CD4-positive, alpha-beta T cell treated with Interleukin-21 for 1 hour (primary cell): ENCODE data around the gene GPN1.
"Not testable (repeated sequence)": the region's sequence is repeated elsewhere in the genome, so short reads cannot be mapped to it uniquely, and the experiment has no call there.

Experiments
- DNase-seq: peaks from one replicate; pipeline ENCODE4 v3.0.0-alpha.2; 2020

The GPN1 gene

DNA sequence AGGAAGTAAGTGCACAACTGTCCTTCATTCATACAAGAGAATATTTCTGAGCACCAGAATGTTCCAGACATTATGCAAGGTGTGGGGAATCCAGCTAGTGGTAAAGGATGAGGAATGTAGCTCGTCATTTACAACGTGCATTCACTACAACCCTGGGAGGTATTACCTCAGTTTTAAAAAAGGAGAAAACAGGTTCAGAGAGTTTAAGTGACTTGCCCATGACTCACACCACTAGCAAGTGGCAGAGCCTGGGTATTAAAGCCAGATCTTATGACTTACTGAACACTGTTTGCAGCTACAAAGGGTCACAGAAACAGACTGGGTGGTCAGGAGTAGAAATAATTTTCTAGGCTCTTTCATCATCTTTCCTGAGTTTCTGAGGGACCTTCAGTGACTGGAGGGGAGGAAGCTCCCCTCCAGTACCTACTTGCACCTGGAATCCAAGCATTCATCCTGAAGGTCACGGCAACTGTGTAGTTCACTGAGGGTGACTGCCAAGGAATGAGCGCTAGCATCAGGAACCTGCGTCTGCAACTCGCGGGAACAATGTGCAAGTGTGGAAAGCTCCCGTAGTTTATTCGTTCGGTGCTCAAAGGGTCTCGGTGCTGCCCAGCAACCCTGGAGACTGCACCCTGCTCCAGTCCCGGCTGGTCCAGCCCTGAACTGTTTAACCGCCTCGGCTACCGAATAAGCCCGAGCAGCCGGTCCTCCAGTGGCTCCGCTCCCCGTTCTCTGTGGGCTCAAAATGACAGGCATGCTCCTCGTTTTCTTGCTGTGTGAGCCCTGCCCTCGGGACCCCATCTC lies 685 bp upstream of the GPN1 start:
- DNase-seq: no peak

DNA sequence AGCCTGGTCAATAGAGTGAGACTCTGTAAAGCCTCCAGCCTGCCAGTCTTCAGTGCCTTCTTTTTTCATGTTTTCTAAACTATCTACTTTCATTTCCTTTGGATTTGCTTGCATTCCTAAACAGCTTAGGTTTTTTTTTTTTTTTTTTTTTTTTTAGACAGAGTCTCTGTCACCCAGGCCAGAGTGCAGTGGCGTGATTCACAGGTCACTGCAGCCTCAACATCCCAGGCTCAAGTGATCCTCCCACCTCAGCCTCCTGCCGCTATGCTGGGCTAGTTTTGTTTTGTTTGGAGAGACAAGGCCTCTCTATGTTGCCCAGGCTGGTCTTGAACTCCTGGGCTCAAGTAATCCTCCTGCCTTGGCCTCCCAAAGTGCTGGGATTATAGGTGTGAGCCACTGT lies 1.4 kb downstream of the GPN1 start:
- not testable (repeated sequence) for DNase-seq

- no peak for DNase-seq
Observed at GRCh38 chr2:27634291-27634690, 5.4 kb downstream of the GPN1 start.

DNA sequence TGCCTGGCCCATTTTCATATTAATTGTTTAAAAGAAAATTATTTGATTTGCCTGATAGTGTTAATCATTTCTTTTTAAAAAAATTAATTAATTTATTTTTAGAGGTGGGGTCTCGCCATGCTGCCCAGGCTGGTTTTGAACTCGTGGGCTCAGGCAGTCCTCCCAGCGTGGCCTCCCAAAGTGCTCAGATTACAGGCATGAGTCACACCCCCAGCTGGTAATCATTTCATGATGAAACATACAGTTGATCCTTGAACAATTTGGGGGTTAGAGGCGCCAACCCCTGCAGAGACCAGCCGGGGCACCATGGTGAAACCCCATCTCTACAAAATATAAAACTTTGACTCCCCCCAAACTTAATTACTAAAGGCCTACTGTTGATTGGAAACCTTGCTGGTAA lies 7.9 kb downstream of the GPN1 start:
- DNase-seq: no peak

- DNase-seq: peak; percentile 9
Observed at GRCh38 chr2:27638037-27638637, 9.3 kb downstream of the GPN1 start.

DNA sequence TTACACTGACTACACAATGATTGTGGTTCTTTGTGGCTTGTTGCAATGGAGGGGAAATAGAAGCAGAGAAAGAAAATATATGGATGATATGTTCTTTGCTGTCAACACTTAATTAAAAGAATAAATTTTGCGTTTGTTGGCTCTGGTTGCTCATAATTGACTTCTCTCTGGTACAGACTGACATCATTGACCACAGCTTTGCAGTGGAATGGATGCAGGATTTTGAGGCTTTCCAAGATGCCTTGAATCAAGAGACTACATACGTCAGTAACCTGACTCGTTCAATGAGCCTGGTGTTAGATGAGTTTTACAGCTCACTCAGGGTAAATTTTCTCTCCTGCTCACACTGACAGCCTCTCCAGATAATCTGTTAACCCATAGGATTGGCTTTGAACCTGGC lies 9.9 kb downstream of the GPN1 start:
- no peak for DNase-seq

DNA sequence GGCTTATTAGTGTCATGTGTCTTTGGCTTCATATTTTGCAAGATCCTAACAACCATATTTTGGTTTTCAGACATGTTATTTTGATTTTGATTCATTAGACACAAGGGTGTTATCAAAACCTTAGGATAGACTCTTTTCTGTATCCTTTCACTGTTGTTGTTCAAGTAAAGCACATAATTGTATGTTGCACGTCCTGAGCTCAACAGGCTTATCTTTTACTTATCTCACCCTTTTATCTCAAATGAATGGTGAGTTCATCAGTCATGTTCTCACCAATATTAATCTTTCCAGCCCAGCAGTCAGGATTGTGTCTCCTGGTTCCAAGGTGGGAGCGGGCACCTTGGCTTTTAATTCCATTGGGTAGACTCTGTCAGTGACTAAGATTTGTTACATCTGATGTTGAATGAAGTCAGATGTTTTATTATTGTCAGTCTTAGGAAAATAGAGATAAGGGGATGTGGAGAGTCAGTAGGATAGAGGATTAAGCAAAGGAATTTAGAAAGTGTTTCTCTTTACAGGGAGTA lies 11.9 kb downstream of the GPN1 start:
- no peak for DNase-seq

GRCh38 chr2:27645197-27645596 lies 16.3 kb downstream of the GPN1 start:
- DNase-seq: no peak

DNA sequence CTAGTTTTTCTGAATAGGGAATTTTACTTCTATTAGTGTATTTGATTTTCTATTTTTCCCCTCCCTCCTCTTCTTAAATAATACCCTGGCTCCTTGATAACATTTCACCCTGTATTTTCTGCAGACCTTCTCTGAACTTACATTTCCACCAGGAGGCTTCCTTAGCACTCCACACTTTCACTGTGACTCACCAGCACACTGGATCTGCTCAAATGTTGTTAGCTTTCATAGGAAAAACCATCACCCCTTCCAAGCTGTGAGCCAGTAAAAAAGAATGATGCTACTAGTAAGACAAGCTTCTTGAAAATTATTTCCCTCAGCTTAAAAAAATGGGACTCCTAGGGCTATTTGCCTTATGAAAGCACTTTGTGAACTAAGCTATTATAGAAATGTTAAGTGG lies 18.4 kb downstream of the GPN1 start:
- DNase-seq: no peak

DNA sequence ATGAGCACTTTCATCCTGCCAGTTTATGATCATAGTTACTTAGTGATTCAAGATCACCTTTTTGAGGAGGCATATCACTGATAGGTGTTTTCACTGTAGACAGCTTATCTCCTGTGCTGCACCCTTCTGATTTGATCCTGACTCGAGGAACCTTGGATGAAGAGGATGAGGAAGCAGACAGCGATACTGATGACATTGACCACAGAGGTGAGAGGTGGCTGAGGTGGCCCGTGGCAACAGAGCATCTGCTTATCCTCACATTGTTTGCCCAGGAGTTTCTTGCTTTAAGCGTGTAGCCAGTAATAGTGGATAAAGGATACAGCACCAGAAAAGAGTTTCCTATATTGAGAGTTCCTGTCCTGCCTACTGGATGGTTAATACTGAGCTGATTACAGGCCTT lies 18.9 kb downstream of the GPN1 start:
- DNase-seq: no peak

DNA sequence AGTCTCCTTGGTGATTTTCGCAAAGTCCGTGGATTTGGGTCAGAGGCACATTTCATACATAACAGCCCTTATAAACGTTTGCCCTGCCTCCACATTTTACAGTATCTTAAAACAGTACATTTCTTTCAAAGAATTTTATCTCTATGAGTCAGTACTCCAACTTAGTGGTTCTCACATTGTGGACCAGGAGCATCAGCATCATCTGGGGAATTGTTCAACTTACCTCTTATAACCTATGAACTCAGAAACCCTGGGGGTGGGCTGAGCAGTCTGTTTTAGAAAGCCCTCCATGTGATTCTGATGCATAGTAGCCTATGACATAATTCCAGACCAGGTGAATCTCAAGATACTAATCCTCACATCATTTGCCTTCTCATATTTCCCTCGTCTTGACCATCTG lies 22.2 kb downstream of the GPN1 start:
- DNase-seq: no peak

DNA sequence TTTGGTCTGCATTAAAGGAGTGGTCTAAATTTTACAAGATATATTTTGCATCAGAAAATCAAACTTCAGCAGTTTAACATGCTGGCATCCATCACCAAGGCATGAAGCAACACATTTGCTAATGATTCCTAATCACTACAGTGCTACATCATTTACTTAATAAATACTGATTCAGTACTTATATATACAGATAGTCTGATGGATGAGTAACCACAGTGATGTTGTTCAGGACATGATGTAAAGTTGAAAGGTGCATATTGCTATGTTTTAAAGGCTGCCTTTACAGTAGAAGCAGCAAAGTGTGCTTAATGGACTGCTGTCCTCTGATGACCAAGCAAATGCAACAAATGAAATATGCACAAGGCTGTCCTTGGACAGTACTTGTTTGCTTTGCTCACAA lies 23.5 kb downstream of the GPN1 start:
- DNase-seq: no peak

GRCh38 chr2:27652790-27653189 lies 23.9 kb downstream of the GPN1 start:
- no peak for DNase-seq

DNA sequence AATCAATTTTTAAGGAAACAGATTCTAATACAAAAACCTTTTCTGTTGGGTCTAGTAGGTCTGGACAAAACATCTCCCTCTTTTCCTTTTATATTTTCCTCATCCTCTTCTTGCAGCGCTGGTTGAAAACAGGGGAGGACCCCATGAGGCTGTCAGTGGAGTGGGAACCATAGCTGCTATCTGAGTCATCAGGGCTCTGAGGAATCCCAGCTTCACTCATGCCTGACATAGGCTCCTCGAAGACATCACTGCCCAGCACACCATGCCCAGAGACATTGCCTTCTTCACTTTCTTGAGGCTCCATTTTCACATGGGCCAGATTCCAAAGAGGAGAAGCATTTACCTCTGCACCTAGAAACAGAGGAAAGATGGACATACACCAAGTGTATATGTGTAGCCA lies 24.5 kb downstream of the GPN1 start:
- DNase-seq: no peak

DNA sequence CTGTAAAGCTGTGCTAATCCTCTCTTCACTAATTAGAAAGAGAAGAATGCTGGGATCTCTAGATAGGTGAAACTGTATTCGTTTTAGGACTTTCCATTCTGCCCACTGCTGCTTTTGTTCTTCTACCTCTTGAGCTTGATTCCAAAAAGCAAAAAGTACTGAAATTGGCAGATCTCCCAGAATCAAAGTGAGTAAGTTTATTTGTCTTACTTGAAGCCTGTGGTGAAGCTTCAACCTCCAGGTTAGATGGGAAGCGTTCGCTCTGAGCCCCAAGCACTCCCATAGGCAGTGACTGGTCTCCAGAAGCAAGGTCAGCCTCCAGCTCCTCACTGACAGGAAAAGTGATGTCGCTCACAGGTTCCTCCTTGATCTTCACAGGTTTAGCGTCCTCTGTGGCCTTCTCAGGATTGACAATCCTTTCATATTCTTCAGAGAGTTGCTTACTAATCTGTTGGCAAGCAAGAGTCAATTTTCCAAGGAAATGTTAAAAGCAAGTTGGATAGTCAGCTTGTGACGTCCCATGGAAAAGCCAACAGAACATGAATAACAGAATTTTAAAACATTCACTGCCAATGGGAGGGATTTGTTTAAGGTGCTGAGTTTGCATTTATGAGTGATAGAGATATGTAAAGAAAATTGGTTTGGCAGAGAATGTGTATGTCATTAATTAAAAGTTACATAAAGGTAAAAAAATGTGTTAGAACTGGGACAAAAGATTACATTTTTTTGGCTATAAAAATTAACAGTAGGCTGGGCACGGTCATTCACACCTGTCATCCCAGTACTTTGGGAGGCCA lies 26.5 kb downstream of the GPN1 start:
- DNase-seq: no peak

DNA sequence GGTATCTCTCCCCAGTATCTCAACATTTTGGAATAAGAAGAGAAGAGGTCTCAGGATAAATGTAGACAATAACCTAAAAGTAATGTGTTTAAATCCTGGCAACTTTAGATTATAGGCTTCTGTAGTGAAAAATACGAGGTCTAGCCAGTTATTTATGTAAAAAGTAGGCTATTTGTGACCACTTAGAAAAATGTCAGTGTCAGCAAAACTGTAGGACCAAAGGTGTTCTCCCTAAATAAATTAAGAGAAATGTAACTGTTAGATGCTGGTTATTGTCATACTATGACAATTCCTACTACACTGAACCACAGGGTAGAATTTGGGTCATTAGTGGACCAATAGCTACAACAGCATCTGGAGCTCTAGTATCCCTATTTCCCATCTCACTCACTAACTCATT lies 32.5 kb downstream of the GPN1 start:
- no peak for DNase-seq

DNA sequence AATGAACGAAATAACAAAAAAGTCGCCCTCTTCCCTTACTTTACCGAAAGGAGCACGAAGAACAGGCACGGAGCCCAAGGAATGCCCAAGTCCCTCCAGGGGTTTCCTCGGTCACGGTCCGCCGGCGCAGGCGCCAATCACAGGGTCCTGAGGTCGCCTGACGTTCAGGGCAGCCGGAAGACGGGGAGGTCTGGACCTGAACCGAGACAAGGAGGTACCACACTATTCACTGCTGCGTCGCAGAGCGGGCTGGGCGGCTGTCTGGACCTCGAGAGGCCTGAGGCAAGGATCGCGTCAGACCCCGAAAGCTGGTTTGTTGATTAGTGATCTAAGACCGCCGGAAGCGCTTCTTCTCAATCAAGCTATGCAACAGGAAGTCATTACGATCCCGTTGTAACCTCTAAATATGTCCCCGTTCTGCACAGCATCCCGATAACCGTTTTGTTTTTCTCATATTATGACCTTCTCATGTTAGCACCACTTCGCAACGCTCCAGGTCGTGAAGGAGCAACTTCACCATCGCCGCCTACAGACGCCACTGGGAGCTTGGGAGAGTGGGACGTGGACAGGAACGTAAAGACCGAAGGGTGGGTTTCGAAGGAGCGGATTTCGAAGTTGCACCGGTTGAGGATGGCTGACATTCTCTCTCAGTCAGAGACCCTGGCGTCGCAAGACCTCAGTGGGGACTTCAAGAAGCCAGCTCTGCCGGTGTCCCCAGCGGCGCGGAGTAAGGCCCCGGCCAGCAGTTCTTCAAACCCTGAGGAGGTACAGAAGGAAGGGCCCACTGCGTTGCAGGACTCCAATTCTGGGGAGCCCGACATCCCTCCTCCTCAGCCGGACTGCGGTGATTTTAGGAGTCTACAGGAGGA lies 34.7 kb downstream of the GPN1 start, which contains the start of the genes SLC4A1AP and SUPT7L:
Gene SLC4A1AP, plus strand, starts transcription at position 605 of the 869 bp plus-strand sequence. Its CDS starts 26 bp downstream, at position 631.
Gene SUPT7L, minus strand, starts transcription at position 330 of the 869 bp plus-strand sequence. CDS start 1,422 bp downstream, outside the sequence.
- peak; percentile 83 for DNase-seq

DNA sequence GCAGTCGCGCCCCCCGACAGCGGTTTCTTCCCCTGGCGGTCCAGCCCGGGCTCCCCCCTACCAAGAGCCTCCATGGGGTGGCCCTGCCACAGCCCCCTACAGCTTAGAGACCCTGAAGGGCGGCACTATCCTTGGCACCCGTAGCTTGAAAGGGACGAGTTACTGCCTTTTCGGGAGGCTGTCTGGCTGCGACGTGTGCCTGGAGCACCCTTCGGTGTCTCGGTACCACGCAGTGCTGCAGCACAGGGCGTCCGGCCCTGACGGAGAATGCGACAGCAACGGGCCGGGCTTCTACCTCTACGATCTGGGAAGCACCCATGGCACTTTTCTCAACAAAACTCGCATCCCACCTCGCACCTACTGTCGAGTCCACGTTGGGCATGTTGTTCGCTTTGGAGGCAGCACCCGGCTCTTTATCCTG lies 35.3 kb downstream of the GPN1 start:
- DNase-seq: no peak

DNA sequence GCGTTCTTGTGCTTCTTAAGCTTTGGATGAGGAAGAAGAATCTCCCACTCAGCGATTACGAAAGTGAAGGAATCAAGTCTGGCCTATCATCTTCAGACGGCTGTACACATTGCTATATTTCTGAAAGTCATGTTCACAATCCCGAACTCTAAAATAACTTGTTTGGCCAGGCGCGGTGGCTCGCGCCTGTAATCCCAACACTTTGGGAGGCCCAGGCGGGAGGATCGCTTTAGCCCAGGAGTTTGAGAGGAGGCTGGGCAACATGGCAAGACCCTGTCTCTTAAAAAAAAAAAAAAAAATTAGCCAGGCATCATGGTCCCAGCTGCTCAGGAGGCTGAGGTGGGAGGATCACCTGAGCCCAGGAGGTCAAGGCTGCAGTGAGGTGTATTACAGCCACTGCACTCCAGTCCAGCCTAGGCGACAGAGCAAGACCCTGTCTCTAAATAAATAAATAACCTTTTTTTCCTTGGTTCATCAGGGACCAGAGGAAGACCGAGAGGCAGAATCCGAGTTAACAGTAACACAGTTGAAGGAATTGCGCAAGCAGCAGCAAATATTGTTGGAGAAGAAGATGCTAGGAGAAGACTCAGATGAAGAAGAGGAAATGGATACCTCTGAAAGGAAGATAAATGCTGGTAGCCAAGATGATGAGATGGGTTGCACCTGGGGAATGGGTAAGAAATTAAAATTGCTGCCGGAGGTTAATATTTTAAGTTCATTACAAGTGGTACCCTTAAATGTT lies 35.9 kb downstream of the GPN1 start:
- no peak for DNase-seq

DNA sequence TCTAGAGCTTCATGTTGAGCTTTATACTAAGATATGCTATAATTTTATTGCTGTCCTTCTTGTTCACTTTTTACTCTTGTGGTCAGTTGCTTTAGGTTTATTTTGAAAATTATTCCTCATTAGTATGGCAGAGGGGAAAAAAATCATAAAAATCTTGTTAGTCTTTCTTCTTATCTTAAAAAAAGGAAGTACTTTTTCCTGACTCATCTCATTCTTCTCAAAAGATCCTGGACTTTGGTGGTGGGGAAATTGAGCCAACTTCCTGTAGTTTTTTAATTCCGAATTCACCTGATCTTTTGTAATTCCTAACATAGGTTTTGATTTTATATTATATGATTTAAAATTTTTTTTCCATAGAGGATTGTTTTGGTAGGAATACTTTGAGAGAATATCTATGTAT lies 38.6 kb downstream of the GPN1 start:
- no peak for DNase-seq

DNA sequence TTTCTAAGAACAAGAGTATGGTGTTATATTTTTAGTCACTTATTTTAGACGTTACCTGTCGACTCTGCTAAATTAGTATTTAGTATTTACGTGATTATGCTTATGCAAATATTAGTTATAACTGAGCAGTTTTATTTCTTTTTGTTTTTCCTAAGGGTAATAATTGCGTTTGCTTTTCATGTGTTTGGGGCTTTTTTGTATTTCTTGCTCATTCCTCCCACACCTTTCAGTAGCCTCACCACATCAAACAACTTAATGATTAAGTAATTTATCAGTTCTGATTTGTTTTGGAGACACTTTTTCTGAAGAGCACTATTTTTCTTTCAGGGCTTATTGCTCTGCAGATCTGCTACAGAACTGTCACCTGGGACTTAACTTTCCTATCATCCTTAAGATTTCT lies 42.4 kb downstream of the GPN1 start:
- DNase-seq: no peak
